GM18868 (cell line): ENCODE data around the gene DOP1B.
"Not testable (repeated sequence)": the region's sequence is repeated elsewhere in the genome, so short reads cannot be mapped to it uniquely, and the experiment has no call there.

Experiments used
- ATAC-seq: cut with Tn5 transposase; IDR thresholded peaks from one replicate; pipeline ENCODE4 v1.9.1; 2021; ENCODE audit warnings: mild to moderate bottlenecking, moderate library complexity; ENCODE audit not compliant: unreplicated experiment

DOP1B gene

DNA sequence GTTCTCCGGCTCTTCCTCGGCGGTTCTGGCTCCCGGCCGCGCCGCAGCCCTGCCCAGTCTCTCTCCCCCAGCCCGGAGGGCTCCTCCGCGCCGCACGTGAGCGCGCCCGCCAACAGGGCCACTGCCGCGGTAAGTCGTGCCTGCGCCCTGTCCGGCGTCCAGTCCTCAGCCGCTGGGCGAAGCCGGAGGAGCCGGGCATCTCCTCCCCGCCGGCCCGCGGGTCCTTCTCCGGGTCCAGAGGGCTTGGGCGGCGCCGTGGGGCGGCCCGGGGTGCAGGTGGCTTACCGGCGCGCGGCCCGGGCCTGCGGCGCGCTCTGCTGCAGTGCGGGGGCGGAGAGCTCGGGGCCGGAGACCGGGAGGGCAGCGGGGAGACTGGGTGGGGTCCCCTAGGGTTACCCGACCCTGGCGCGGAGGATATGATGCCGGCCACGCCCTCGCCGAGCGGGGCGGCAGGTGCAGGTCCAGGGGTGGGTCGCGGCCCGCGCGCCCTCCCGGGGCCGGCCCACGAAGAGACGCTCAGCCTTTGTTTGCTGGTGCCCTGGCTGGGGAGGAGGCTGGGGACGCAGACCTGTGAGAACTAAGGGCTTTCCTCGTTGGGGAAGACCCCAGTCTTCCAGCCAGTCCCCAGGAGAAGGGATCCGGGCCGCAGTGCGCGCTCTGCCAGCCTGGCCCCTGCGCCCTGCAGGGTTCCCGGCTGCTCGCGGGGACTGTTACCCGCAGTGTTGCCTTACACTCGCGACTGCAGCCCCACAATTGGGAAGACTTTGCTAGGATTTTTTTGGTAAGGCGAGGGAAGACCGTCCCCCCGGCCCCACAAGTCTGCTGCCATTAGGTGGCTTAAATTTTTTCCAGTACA, at the start of gene DOP1B:
DOP1B (plus strand) TSS at position 10 of the 856 bp plus-strand sequence. CDS start 7,910 bp downstream, outside the sequence.
- peak; percentile 25 for ATAC-seq

DNA sequence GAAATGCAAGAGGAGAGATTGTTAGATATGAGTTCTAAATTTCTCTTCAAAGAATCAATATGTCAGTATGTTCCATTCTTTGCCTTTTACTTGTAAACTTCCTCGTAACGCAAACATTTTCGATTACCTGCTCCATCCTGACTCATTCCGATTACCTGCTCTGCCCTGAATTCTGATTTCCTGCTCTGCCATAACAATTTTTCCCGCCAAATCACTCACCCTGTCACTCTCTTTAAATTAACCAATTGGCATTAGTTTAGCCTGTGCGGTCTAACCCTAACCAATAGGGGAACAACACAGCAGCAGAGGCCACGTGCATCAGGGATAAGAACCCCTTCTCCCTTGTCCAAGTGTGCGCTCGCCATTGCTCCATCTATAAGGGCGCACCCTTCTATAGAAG, 46.8 kb upstream of the DOP1B start:
- no peak for ATAC-seq

GRCh38 chr21:36111238-36111637, 45.4 kb upstream of the DOP1B start:
- ATAC-seq = no peak

- no peak for ATAC-seq
These were observed 42.8 kb upstream of the DOP1B start for GRCh38 chr21:36113647-36114428.

GRCh38 chr21:36115138-36115730, 41.4 kb upstream of the DOP1B start:
- ATAC-seq = no peak

- no peak for ATAC-seq
These were observed 39.3 kb upstream of the DOP1B start for GRCh38 chr21:36117286-36117741.

DNA sequence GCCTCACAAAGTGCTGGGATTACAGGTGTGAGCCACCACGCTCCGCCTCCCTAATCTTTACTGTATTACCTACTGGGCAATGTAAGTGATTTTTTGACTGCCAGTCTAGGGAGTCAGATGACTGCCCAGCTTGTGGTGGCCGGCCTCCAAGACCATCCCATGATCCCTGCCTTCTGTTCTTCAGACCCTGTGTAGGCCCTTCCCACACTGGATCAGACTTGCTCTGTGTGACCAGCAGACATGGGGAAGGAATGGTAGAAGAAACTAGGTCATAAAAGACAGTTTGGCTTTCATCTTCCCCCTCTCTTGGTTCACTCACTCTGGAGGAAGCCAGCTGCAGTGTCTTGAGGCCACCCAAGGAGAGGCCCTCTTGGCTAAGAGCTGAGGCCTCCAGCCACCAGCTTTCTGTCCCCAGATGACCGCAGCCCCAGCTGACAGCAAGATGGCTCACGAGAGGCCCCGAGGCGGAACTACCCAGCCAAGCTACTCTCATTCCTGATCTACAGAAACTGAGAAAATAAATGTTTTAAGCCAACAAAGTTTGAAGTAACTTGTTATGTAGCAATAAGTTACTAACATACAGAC, 36.2 kb upstream of the DOP1B start:
- no peak for ATAC-seq

DNA sequence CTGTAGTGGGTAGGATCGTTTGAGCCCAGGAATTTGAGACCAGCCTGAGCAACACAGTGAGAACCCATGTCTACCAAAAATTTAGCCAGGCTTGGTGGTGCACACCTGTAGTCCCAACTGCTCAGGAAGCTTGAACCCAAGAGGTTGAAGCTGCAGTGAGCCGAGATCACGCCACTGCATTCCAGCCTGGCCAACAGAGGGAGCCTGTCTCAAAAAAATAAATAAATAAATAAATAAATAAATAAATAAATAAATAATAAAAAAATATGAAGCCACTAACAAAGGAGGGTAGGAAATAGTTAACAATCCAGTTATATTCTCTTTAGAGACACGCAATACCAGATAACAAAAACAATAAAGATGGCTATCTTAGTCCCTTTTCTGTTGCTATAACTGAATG, 33.6 kb upstream of the DOP1B start:
- ATAC-seq = no peak

DNA sequence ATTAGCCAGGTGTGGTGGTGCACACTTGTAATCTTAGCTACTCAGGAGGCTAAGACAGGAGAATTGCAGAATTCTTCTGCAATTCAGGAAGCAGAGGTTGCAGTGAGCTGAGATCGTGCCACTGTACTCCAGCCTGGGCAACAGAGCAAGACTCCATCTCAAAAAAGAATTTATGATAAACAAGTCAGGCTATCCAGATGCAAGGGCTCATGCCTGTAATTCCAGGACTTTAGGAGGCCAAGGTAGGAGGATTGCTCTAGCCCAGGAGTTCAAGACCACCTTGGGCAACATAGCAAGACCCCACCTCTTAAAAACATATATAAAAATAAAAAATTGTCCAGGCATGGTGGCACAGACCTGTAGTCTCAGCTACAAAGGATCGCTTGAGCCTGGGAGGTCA, 32.2 kb upstream of the DOP1B start:
- no peak for ATAC-seq

- no peak for ATAC-seq
These were observed 31.0 kb upstream of the DOP1B start for GRCh38 chr21:36125512-36126207.

DNA sequence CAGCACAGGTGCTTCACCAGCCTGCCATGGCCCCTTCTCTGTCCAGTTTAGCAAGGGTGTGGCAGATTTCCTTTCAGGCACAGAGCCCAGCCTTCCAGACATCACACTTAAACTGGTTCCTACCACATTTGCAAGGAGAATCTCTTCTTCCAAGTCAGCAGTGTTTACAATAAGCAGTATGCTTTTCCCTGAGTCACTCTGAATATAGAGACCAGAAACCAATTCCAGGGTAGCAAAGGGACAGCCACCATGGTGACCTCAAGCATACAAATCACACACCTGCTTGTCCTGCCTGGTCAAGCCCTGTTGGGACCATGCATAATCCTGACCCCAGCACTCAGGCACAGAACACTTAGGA, 30.4 kb upstream of the DOP1B start:
- no peak for ATAC-seq

DNA sequence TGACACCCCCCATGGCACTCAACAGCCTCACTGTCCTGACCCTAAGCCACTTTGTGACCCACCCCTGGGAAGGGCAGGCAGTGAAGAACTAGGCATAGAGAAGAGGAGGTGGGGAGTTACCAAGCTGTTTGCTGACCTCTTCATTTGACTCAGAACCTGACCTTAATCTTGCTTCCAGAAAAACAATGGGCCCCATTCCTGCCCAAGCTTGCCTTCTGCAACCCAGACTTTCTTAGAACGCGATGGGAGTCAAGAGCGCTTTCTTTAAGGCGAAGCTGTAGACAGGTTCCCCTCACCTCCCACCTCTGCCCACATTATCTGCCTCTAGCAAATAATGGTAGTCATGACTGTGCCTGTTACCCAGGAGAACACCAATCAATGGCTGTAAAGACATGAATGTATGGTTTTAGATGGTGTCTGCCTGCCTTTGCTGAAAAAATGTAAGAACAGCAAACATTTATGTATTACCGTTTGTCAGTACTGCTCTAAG, 30.0 kb upstream of the DOP1B start:
- ATAC-seq = no peak

DNA sequence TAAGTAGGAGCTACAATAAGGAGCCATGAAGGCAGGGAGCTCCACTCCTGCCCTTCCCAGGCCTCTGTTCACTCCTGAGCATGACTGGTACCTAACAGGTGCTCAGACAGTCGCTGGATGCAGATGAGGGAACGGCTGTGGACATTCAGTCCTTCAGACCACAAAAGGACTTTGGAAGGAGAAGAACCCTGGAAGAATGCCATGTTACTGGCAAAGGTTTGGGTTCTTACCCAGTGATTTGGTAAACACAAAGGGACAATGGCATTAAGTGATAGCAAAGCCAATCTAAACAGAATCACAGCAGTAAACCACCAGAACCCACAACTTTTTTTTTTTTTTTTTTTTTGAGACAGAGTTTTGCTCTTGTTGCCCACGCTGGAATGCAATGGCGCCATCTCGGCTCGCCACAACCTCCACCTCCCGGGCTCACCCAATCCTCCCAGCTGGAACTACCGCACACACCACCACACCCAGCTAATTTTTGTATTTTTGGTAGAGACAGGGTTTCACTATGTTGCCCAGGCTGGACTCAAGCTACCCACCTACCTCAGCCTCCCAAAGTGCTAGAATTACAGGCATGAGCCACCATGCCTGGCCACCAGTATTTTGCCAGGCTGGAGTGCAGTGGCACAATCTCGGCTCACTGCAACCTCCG, 29.2 kb upstream of the DOP1B start:
- ATAC-seq = no peak

DNA sequence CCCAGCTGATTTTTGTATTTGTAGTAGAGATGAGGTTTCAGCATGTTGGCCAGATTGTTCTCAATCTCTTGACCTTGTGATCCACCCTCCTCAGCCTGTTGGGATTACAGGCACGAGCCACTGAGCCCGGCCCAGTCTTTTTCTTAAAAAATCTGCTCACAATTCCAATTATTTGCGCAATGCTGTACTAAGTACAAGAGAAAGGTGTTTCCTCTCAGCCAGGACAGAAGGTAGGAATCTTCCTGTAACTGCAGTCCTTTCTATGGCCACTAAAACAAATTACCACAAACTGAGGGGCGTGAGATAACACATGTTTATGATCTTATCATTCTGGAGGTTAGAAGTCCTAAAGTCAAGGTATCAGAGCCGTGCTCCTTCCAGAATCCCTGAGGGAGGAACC, 28.6 kb upstream of the DOP1B start:
- ATAC-seq = no peak

- ATAC-seq = no peak
These were observed 27.4 kb upstream of the DOP1B start for GRCh38 chr21:36129219-36129618.

GRCh38 chr21:36130414-36130762, 26.2 kb upstream of the DOP1B start:
- ATAC-seq = not testable (repeated sequence)

- not testable (repeated sequence) for ATAC-seq
These were observed 25.8 kb upstream of the DOP1B start for GRCh38 chr21:36130839-36131238.

GRCh38 chr21:36132696-36133095, 23.9 kb upstream of the DOP1B start:
- ATAC-seq = no peak

- ATAC-seq = no peak
These were observed 21.7 kb upstream of the DOP1B start, which contains the start of gene CBR3 for GRCh38 chr21:36134803-36135390. CBR3 (plus strand) TSS chr21:36135079; CDS start chr21:36135193, 114 bp downstream.
